SK-N-MC (cell line): ENCODE data around the gene CAMTA1.

Experiments
- EZH2 ChIP-seq: fragments of 200-600 bp; sonication (generic); IDR thresholded peaks from one replicate; pipeline ENCODE4 v1.6.1; 2017; ENCODE audit warnings: antibody characterized with exemption
- FOXP2 ChIP-seq: optimal IDR thresholded peaks from 2 replicates; pipeline ENCODE3; 2011; ENCODE audit warnings: mild to moderate bottlenecking, moderate library complexity; ENCODE audit not compliant: insufficient read depth; ENCODE audit errors: extremely low read length, control extremely low read depth
- POLR2AphosphoS5 ChIP-seq: IDR thresholded peaks from 2 replicates; pipeline ENCODE4 v1.6.1; 2012; ENCODE audit warnings: mild to moderate bottlenecking, low read depth, low read length, borderline replicate concordance

- no peak for TF ChIP-seq EZH2
- no peak for TF ChIP-seq POLR2AphosphoS5
- TF ChIP-seq FOXP2, result no peak
Observed at GRCh38 chr1:7322912-7323311, 537.7 kb downstream of the CAMTA1 start.
